HEK293 (cell line): ENCODE results near the gene MYCBPAP.

ENCODE experiments used
- CTCF ChIA-PET: fragments of 350-600 bp; formaldehyde crosslinking; extraction: SDS; loops from one replicate; lab custom pipeline; 2021; ENCODE audit warnings: antibody characterized with exemption; lab: Yijun Ruan, JAX
- POLR2A ChIA-PET: fragments of 300-600 bp; formaldehyde crosslinking; extraction: SDS; loops from one replicate; lab custom pipeline; 2020; ENCODE audit warnings: antibody characterized with exemption, inconsistent platforms; lab: Yijun Ruan, JAX
- H3K27ac ChIP-seq: fragments of 200-500 bp; sonication (Bioruptor generic); 2 replicates; pipeline ENCODE4 v1.5.1; 2014; ENCODE audit warnings: low read depth, low read length, control low read depth, inconsistent platforms; ENCODE audit errors: extremely low read depth
- H3K36me3 ChIP-seq, 2 experiments: fragments of 200-500 bp in 1 of 2; sonication (Bioruptor generic) in 1 of 2; 1 replicate in 1 of 2; 2 replicates in 1 of 2; pipeline ENCODE4 v1.5.1; 2014 to 2017; ENCODE audit warnings: inconsistent platforms in 2 of 2, low read length in 2 of 2; ENCODE audit not compliant: control insufficient read depth in 2 of 2, insufficient read depth in 1 of 2
- H3K4me1 ChIP-seq: fragments of 200-500 bp; sonication (Bioruptor generic); 2 replicates; pipeline ENCODE4 v1.5.1; 2014; ENCODE audit warnings: mild to moderate bottlenecking, low read length, inconsistent platforms; ENCODE audit not compliant: control insufficient read depth, insufficient read depth
- H3K4me3 ChIP-seq: 2 replicates; pipeline ENCODE4 v1.5.1; 2011; ENCODE audit warnings: low read depth, mild to moderate bottlenecking, control low read depth, low read length, moderate library complexity
- H3K9me3 ChIP-seq: fragments of 200-500 bp; sonication (Bioruptor generic); 2 replicates; pipeline ENCODE4 v1.5.1; 2014; ENCODE audit warnings: low read depth, low read length, inconsistent platforms; ENCODE audit not compliant: control insufficient read depth, insufficient read depth
- ELK4 ChIP-seq: IDR thresholded peaks from 2 replicates; pipeline ENCODE4 v1.6.1; 2011; ENCODE audit warnings: mild to moderate bottlenecking, low read depth, low read length, borderline replicate concordance
- KLF7 ChIP-seq: fragments of 450-650 bp; formaldehyde crosslinking; IDR thresholded peaks from 2 replicates; pipeline ENCODE4 v1.5.1; 2016; ENCODE audit warnings: missing biosample characterization, missing genetic modification characterization, borderline replicate concordance
- SP3 ChIP-seq: fragments of 450-650 bp; formaldehyde crosslinking; IDR thresholded peaks from 2 replicates; pipeline ENCODE4 v1.5.1; 2016; ENCODE audit warnings: missing biosample characterization, missing genetic modification characterization
- ZFP3 ChIP-seq: fragments of 450-650 bp; formaldehyde crosslinking; IDR thresholded peaks from 2 replicates; pipeline ENCODE4 v1.5.1; 2016; ENCODE audit warnings: low read depth, missing biosample characterization, missing genetic modification characterization
- ZNF174 ChIP-seq: fragments of 450-650 bp; formaldehyde crosslinking; IDR thresholded peaks from 2 replicates; pipeline ENCODE4 v1.5.0; 2017; ENCODE audit warnings: missing biosample characterization, mild to moderate bottlenecking, missing genetic modification characterization
- ZNF202 ChIP-seq: fragments of 450-650 bp; formaldehyde crosslinking; IDR thresholded peaks from 2 replicates; pipeline ENCODE4 v1.5.1; 2016; ENCODE audit warnings: missing biosample characterization, missing genetic modification characterization, borderline replicate concordance
- ZNF341 ChIP-seq: fragments of 450-650 bp; formaldehyde crosslinking; IDR thresholded peaks from 2 replicates; pipeline ENCODE4; 2016; ENCODE audit warnings: low read depth, missing biosample characterization, missing genetic modification characterization
- ZNF394 ChIP-seq: fragments of 450-650 bp; formaldehyde crosslinking; IDR thresholded peaks from 2 replicates; pipeline ENCODE4 v1.5.1; 2016; ENCODE audit warnings: missing biosample characterization, missing genetic modification characterization, mild to moderate bottlenecking, moderate library complexity, borderline replicate concordance
- ZNF398 ChIP-seq: fragments of 450-650 bp; formaldehyde crosslinking; IDR thresholded peaks from 2 replicates; pipeline ENCODE4 v1.5.1; 2017; ENCODE audit warnings: missing biosample characterization, missing genetic modification characterization
- ZNF416 ChIP-seq: fragments of 450-650 bp; formaldehyde crosslinking; IDR thresholded peaks from 2 replicates; pipeline ENCODE4 v1.5.1; 2016; ENCODE audit warnings: missing biosample characterization, missing genetic modification characterization
- TF ChIP-seq, protein P1 (sequence below): fragments of 450-650 bp; formaldehyde crosslinking; IDR thresholded peaks from 2 replicates; pipeline ENCODE4 v1.5.1; 2017; ENCODE audit warnings: missing biosample characterization, missing genetic modification characterization
- TF ChIP-seq, protein P2 (sequence below): fragments of 450-650 bp; formaldehyde crosslinking; IDR thresholded peaks from 2 replicates; pipeline ENCODE4 v1.5.1; 2016; ENCODE audit warnings: missing biosample characterization, missing genetic modification characterization

MYCBPAP gene

GRCh38 chr17:50495217-50495823 lies 12.9 kb upstream of the MYCBPAP start:
- no peaks in the 10 kb centered on the region for H3K9me3 ChIP-seq
- H3K36me3 ChIP-seq: no peaks in the 10 kb centered on the region
- H3K4me1 ChIP-seq: 0 out of 2 replicates have a peak, but pooled peaks cover 3% of the 10 kb centered on the region
- TF ChIP-seq SP3 (tag by site-specific recombination): no peak
- no peak for TF ChIP-seq ZFP3 (tag by site-specific recombination)
- TF ChIP-seq ELK4: no peak
- no peak for TF ChIP-seq ZNF398 (tag by site-specific recombination)
- no peak for TF ChIP-seq ZNF202
- TF ChIP-seq, protein P1, sequence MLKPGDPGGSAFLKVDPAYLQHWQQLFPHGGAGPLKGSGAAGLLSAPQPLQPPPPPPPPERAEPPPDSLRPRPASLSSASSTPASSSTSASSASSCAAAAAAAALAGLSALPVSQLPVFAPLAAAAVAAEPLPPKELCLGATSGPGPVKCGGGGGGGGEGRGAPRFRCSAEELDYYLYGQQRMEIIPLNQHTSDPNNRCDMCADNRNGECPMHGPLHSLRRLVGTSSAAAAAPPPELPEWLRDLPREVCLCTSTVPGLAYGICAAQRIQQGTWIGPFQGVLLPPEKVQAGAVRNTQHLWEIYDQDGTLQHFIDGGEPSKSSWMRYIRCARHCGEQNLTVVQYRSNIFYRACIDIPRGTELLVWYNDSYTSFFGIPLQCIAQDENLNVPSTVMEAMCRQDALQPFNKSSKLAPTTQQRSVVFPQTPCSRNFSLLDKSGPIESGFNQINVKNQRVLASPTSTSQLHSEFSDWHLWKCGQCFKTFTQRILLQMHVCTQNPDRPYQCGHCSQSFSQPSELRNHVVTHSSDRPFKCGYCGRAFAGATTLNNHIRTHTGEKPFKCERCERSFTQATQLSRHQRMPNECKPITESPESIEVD (tag by site-specific recombination): no peak
- TF ChIP-seq ZNF416 (tag by site-specific recombination): no peak
- TF ChIP-seq, protein P2, sequence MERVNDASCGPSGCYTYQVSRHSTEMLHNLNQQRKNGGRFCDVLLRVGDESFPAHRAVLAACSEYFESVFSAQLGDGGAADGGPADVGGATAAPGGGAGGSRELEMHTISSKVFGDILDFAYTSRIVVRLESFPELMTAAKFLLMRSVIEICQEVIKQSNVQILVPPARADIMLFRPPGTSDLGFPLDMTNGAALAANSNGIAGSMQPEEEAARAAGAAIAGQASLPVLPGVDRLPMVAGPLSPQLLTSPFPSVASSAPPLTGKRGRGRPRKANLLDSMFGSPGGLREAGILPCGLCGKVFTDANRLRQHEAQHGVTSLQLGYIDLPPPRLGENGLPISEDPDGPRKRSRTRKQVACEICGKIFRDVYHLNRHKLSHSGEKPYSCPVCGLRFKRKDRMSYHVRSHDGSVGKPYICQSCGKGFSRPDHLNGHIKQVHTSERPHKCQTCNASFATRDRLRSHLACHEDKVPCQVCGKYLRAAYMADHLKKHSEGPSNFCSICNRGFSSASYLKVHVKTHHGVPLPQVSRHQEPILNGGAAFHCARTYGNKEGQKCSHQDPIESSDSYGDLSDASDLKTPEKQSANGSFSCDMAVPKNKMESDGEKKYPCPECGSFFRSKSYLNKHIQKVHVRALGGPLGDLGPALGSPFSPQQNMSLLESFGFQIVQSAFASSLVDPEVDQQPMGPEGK (tag by site-specific recombination): no peak
- TF ChIP-seq ZNF394 (tag by site-specific recombination): no peak
- no peak overlapping the region for H3K27ac ChIP-seq
- H3K4me3 ChIP-seq: no peak overlapping the region
- ChIA-PET POLR2A (interaction anchor here (0.6 kb wide), 1 partner anchor 150 kb away, joined by 5 read pairs; the partner anchor contains the start of gene XYLT2), CTCF (interaction anchor here (1.4 to 3.7 kb wide), 3 partner anchors 12 to 17 kb away, joined by 3 to 23 read pairs (median 6); partner anchors contain the start of gene RSAD1)

GRCh38 chr17:50495918-50496317 lies 12.3 kb upstream of the MYCBPAP start:
- Histone ChIP-seq H3K27ac (no peak overlapping the region), H3K4me1 (0 out of 2 replicates have a peak, but pooled peaks cover 3% of the 10 kb centered on the region), H3K4me3 (no peak overlapping the region), H3K36me3 (no peaks in the 10 kb centered on the region), H3K9me3 (no peaks in the 10 kb centered on the region)
- TF ChIP-seq ZNF394 (tag by site-specific recombination) (no peak), ZNF341 (tag by site-specific recombination) (no peak), KLF7 (no peak), ZNF174 (tag by site-specific recombination) (no peak)
- ChIA-PET CTCF (interaction anchor here (0.7 to 1.5 kb wide), 4 partner anchors 9 to 38 kb away, joined by 3 to 6 read pairs (median 4); partner anchors contain the start of gene RSAD1), POLR2A (interaction anchor here (0.6 to 0.7 kb wide), 2 partner anchors 150 to 223 kb away, joined by 5 read pairs; partner anchors contain the start of genes LUC7L3 and XYLT2)
